Nephron progenitor cell (in vitro differentiated cells): ENCODE measurements around the gene VSX2.

Experiments
- DNase-seq: peaks from one replicate; pipeline ENCODE4 v3.0.0; 2021
- H3K27ac Mint-ChIP-seq: 2 replicates; pipeline ENCODE4 v1.8.0; 2021; ENCODE audit warnings: mild to moderate bottlenecking, moderate library complexity, mixed read lengths
- H3K27me3 Mint-ChIP-seq: 2 replicates; pipeline ENCODE4 v1.8.0; 2021; ENCODE audit warnings: mild to moderate bottlenecking, low read depth, mixed read lengths; ENCODE audit not compliant: poor library complexity
- H3K36me3 Mint-ChIP-seq: 2 replicates; pipeline ENCODE4 v1.8.0; 2021; ENCODE audit warnings: low read depth, mixed read lengths
- H3K4me1 Mint-ChIP-seq: 2 replicates; pipeline ENCODE4 v1.8.0; 2021; ENCODE audit warnings: mixed read lengths
- H3K4me3 Mint-ChIP-seq: 2 replicates; pipeline ENCODE4 v1.8.0; 2021; ENCODE audit warnings: mild to moderate bottlenecking, moderate library complexity, mixed read lengths
- H3K9me3 Mint-ChIP-seq: 2 replicates; pipeline ENCODE4 v1.8.0; 2021; ENCODE audit warnings: mild to moderate bottlenecking, moderate library complexity, mixed read lengths
- TF ChIP-seq, protein P1 (sequence below): fragments of 200-600 bp; sonication (generic); IDR thresholded peaks from 2 replicates; pipeline ENCODE4 v1.5.0; 2021; ENCODE audit warnings: antibody characterized with exemption

VSX2 gene

DNA sequence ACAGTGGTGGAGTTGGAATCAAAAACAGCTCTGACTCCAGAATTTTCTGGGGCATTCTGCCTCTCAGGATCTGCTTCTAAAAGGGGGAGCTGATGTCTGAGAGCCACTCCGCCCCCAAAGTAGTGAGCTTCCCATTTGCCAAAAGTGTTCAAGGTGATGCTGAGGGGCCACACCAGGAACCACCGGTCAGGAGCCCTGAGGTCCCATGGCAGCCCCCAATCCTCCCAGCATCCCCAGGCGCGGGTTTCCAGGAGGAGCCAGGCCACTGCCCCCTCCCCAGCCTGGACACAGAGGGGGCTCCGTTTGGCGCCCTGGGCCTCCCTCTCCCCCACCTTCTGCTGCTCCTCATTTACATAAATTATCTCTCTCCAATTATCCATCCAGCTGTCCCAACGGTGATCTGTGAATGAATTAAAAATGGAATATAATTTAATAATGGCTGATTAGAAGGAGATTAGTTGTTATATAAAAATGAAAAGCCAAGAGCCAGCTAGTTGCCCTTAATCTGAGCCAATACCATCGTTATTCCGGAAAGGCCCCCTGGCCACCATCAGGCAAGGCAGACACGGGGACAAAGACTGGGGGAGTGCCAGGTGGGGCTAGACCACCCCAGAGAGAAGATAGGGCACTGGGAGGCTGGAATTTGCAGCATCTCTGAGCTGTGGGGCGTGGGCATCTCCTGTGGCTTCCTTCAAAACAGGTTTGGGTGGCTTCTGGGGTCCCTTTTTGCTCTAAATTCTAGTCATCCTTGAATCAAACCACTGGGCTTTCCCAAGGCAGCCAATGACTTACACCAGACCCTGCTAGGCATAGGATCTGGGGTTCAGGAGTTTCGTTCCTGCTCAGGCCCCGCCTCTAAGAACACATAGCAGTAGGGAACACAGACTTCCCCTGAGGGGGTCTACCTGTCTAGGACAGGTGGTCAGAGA, 19.7 kb upstream of the VSX2 start:
- peaks cover 86% of the 10 kb centered on the region for H3K27me3 Mint-ChIP-seq
- TF ChIP-seq, protein P1, sequence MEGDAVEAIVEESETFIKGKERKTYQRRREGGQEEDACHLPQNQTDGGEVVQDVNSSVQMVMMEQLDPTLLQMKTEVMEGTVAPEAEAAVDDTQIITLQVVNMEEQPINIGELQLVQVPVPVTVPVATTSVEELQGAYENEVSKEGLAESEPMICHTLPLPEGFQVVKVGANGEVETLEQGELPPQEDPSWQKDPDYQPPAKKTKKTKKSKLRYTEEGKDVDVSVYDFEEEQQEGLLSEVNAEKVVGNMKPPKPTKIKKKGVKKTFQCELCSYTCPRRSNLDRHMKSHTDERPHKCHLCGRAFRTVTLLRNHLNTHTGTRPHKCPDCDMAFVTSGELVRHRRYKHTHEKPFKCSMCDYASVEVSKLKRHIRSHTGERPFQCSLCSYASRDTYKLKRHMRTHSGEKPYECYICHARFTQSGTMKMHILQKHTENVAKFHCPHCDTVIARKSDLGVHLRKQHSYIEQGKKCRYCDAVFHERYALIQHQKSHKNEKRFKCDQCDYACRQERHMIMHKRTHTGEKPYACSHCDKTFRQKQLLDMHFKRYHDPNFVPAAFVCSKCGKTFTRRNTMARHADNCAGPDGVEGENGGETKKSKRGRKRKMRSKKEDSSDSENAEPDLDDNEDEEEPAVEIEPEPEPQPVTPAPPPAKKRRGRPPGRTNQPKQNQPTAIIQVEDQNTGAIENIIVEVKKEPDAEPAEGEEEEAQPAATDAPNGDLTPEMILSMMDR, result no peak
- no peaks in the 10 kb centered on the region for H3K9me3 Mint-ChIP-seq
- H3K36me3 Mint-ChIP-seq, result no peaks in the 10 kb centered on the region
- no peak for DNase-seq
- H3K4me3 Mint-ChIP-seq, result no peak overlapping the region
- H3K4me1 Mint-ChIP-seq, result no peaks in the 10 kb centered on the region
- H3K27ac Mint-ChIP-seq, result no peak overlapping the region

DNA sequence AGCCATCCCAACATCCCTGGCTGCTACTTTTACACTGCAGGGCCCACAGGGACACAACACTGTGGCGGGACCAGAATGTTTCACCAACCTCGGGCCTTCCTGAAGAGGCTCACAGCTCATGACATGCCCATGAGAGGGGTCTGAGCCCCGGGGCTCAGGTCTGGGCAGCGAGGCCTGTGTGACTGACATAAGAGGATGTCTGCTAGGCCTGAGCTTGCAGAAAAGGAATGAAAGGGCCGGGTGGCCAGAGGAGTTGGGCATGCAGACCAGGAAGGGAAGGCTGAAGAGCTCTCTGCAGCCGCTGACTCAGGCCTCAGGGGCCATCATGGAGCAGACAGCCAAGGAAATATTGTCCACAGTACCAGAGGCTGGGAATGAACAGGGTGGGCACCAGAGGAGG, 18.3 kb upstream of the VSX2 start:
- Mint-ChIP-seq H3K4me1 (no peaks in the 10 kb centered on the region), H3K9me3 (no peaks in the 10 kb centered on the region), H3K27ac (no peak overlapping the region), H3K4me3 (no peak overlapping the region), H3K36me3 (no peaks in the 10 kb centered on the region), H3K27me3 (peaks cover 79% of the 10 kb centered on the region)
- no peak for DNase-seq
- TF ChIP-seq, protein P1, result no peak

DNA sequence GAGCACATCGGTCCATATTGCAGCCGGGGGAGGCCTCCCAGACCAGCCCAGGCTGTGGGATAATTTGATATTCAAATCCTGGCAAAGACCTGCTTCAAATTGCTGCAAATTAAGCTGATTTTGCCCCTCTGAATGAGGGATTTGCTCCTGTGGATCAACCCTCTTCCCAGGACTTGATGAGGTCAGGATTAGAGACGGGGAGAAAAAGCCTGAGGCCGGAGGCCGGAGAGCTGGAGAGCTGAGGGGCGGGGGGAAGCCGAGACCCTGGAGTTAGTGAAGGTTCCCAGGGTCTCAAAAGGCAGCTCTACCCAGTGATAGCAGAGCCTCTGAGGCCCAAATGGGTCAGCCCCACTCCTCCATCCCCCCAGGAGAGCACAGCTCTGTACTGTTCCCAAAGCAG, 17.5 kb upstream of the VSX2 start:
- no peak for DNase-seq
- H3K27ac Mint-ChIP-seq, result no peak overlapping the region
- H3K36me3 Mint-ChIP-seq, result no peaks in the 10 kb centered on the region
- no peaks in the 10 kb centered on the region for H3K4me1 Mint-ChIP-seq
- TF ChIP-seq, protein P1, result no peak
- H3K27me3 Mint-ChIP-seq, result peaks cover 71% of the 10 kb centered on the region
- H3K9me3 Mint-ChIP-seq, result no peaks in the 10 kb centered on the region
- H3K4me3 Mint-ChIP-seq, result no peak overlapping the region

DNA sequence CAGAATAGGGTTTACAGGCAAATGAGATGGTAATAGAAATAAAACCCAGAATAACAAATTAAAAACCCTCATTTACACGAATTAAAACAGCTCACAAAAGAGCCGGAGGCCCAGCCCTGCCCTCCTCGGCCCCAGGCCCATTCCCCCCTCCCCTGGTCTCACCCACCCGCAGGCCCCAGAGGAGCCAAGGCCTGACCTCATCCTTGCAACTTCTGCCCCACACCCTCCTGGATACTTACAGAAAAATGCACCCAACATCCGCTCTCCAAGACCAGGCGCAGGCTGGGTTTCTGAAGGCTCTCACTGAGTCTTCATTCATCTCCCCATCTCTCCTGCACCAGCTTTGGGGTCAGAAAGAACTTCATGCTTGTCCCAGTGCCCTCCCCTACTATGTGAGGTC, 16.2 kb upstream of the VSX2 start:
- peaks cover 70% of the 10 kb centered on the region for H3K27me3 Mint-ChIP-seq
- H3K4me1 Mint-ChIP-seq, result no peaks in the 10 kb centered on the region
- no peaks in the 10 kb centered on the region for H3K36me3 Mint-ChIP-seq
- no peak overlapping the region for H3K27ac Mint-ChIP-seq
- no peaks in the 10 kb centered on the region for H3K9me3 Mint-ChIP-seq
- H3K4me3 Mint-ChIP-seq, result no peak overlapping the region
- TF ChIP-seq, protein P1, result no peak
- DNase-seq, result no peak

DNA sequence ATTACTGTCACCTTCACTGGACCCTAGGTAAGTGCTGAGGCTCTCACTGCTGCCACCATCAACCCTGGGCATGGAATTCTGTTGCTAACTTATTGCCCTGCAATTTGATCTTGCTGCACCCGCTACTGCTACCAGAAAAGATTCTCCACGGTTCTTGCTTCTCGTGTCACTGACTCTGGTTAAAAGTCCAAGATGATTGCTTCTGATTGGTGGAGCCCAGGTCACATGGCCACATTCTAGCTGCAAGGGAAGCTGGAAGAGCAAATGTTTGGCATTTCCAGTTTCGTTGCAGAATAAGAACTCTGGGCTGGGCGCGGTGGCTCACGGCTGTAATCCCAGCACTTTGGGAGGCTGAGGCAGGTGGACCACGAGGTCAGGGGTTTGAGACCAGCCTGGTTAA, 7.5 kb upstream of the VSX2 start:
- Mint-ChIP-seq H3K36me3 (no peaks in the 10 kb centered on the region), H3K4me3 (no peak overlapping the region), H3K9me3 (peaks cover 31% of the 10 kb centered on the region), H3K4me1 (no peaks in the 10 kb centered on the region), H3K27me3 (peaks cover 95% of the 10 kb centered on the region), H3K27ac (no peak overlapping the region)
- TF ChIP-seq, protein P1, result no peak
- no peak for DNase-seq

DNA sequence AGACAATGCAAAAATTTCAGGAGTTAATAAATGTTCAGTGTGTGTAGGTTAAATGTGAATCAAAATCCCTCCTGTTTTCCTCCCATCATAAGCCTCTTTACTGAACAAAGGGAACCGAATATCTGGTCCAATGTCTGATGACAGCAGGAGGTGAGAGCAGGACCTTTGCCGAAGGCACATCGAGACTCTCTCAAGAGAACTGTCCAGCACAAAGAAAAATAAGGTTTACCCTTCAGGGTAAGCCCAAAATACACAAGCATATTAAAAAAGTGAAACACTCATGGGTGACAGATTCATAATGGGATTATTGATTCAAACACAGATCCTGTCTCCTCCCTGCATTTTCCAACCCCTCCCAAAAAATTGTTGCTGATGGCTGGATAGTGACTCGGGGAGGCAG, 4.2 kb upstream of the VSX2 start:
- Mint-ChIP-seq H3K27me3 (peaks cover 96% of the 10 kb centered on the region), H3K4me3 (no peak overlapping the region), H3K36me3 (no peaks in the 10 kb centered on the region), H3K9me3 (peaks cover 31% of the 10 kb centered on the region), H3K4me1 (no peaks in the 10 kb centered on the region), H3K27ac (no peak overlapping the region)
- DNase-seq, result no peak
- TF ChIP-seq, protein P1, result no peak
